Smooth muscle cell (in vitro differentiated cells): ENCODE data around the gene TMEM25. TPM values are rescaled to one million over a fixed set of nuclear protein-coding genes. Genes with fewer than 3 reads are reported as not detected.
"Not testable (repeated sequence)": the region's sequence is repeated elsewhere in the genome, so short reads cannot be mapped to it uniquely, and the experiment has no call there.

Experiments
- DNase-seq: peaks from one replicate; lab custom pipeline; 2025; ENCODE audit not compliant: unreplicated experiment; lab: John Stamatoyannopoulos, UW
- H2AFZ ChIP-seq: fragments of 200-600 bp; sonication (generic); 2 replicates; pipeline ENCODE4 v1.6.0; 2016; ENCODE audit warnings: antibody characterized with exemption, low read depth, mild to moderate bottlenecking
- H3F3A ChIP-seq: fragments of 200-600 bp; sonication (generic); 2 replicates; pipeline ENCODE4 v1.6.0; 2017; ENCODE audit warnings: antibody characterized with exemption, low read depth
- H3K27ac ChIP-seq: fragments of 200-600 bp; sonication (generic); 2 replicates; pipeline ENCODE4 v1.5.1; 2016; ENCODE audit warnings: low read depth, mild to moderate bottlenecking
- H3K27me3 ChIP-seq: fragments of 200-600 bp; sonication (generic); 2 replicates; pipeline ENCODE4 v1.6.1; 2016; ENCODE audit warnings: low read depth, mild to moderate bottlenecking
- H3K36me3 ChIP-seq: fragments of 200-600 bp; sonication (generic); 2 replicates; pipeline ENCODE4 v1.5.1; 2016; ENCODE audit warnings: low read depth
- H3K4me1 ChIP-seq: fragments of 200-600 bp; sonication (generic); 2 replicates; pipeline ENCODE4 v1.5.1; 2016; ENCODE audit warnings: low read depth
- H3K4me2 ChIP-seq: fragments of 200-600 bp; sonication (generic); 2 replicates; pipeline ENCODE4 v1.6.0; 2016; ENCODE audit warnings: mild to moderate bottlenecking
- H3K4me3 ChIP-seq: fragments of 200-600 bp; sonication (generic); 2 replicates; pipeline ENCODE4 v1.5.1; 2016; ENCODE audit warnings: mild to moderate bottlenecking
- H3K79me2 ChIP-seq: fragments of 200-600 bp; sonication (generic); 2 replicates; pipeline ENCODE4 v1.6.0; 2016; ENCODE audit warnings: low read depth, mild to moderate bottlenecking
- H3K9ac ChIP-seq: fragments of 200-600 bp; sonication (generic); 2 replicates; pipeline ENCODE4 v1.6.0; 2016; ENCODE audit warnings: low read depth
- H3K9me3 ChIP-seq: fragments of 200-600 bp; sonication (generic); replicated peaks from 2 replicates; pipeline ENCODE4 v1.5.1; 2016; ENCODE audit warnings: low read depth
- H4K20me1 ChIP-seq: fragments of 200-600 bp; sonication (generic); 2 replicates; pipeline ENCODE4 v1.6.0; 2016; ENCODE audit warnings: low read depth
- WGBS: methylation state at CpG from one replicate; pipeline ENCODE4 v1.1.7; 2016; ENCODE audit warnings: low lambda C conversion rate; 5-methylcytosine and 5-hydroxymethylcytosine counted together
- polyA plus RNA-seq: library from polyadenylated mRNA; unstranded; fragments of >200 nt; fragmentation: Nextera tagmentation; extraction: Ambion mirVana; gene quantifications from 2 replicates; pipeline ENCODE4 v1.2.1, GENCODE V29; 2016
- total RNA-seq: library from RNA; depleted of rRNA; stranded (reverse); fragments of >200 nt; gene quantifications from 2 replicates; pipeline ENCODE4 v1.2.3, GENCODE V29; 2014
- TF ChIP-seq, protein P1 (sequence below): fragments of 200-600 bp; sonication (generic); IDR thresholded peaks from 2 replicates; pipeline ENCODE4 v1.5.1; 2017; ENCODE audit warnings: borderline replicate concordance, mild to moderate bottlenecking, antibody characterized with exemption; ENCODE audit not compliant: insufficient read depth, poor library complexity, severe bottlenecking

Gene TMEM25
- total and polyA plus RNA-seq, 2 experiments from 2014 or later, result 23.9 to 48.1 TPM

DNA sequence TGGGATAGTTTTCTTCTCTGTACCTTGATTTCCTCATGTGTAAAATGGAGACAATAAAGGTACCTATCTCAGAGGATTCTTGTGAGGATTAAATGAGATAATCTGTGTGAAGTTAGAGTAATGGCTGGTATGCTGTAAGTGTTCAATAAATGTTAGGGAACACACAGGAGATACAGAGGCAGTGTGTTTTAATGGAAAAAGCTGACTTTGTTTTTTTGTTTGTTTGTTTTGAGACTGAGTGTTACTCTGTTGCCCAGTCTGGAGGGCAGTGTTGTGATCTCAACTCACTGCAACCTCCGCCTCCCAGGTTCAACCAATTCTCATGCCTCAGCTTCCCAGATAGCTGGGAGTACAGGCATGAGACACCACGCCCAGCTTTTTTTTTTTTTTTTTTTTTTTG, 38.7 kb downstream of the TMEM25 start:
- H2AFZ ChIP-seq, result no peak overlapping the region
- H3K4me1 ChIP-seq, result peaks cover 13% of the 10 kb centered on the region
- H3K79me2 ChIP-seq, result peaks cover 36% of the 10 kb centered on the region
- no peak overlapping the region for H3K9ac ChIP-seq
- TF ChIP-seq, protein P1, sequence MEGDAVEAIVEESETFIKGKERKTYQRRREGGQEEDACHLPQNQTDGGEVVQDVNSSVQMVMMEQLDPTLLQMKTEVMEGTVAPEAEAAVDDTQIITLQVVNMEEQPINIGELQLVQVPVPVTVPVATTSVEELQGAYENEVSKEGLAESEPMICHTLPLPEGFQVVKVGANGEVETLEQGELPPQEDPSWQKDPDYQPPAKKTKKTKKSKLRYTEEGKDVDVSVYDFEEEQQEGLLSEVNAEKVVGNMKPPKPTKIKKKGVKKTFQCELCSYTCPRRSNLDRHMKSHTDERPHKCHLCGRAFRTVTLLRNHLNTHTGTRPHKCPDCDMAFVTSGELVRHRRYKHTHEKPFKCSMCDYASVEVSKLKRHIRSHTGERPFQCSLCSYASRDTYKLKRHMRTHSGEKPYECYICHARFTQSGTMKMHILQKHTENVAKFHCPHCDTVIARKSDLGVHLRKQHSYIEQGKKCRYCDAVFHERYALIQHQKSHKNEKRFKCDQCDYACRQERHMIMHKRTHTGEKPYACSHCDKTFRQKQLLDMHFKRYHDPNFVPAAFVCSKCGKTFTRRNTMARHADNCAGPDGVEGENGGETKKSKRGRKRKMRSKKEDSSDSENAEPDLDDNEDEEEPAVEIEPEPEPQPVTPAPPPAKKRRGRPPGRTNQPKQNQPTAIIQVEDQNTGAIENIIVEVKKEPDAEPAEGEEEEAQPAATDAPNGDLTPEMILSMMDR, result no peak
- no peaks in the 10 kb centered on the region for H3K27me3 ChIP-seq
- WGBS, result 84% methylated on average over 2 of the region's 2 CpGs
- H3K9me3 ChIP-seq, result no peaks in the 10 kb centered on the region
- no peak overlapping the region for H3K4me3 ChIP-seq
- no peak for DNase-seq
- H3K4me2 ChIP-seq, result no peak overlapping the region
- H3F3A ChIP-seq, result no peaks in the 10 kb centered on the region
- H3K27ac ChIP-seq, result no peak overlapping the region
- H3K36me3 ChIP-seq, result no peaks in the 10 kb centered on the region
- H4K20me1 ChIP-seq, result peaks cover 16% of the 10 kb centered on the region

DNA sequence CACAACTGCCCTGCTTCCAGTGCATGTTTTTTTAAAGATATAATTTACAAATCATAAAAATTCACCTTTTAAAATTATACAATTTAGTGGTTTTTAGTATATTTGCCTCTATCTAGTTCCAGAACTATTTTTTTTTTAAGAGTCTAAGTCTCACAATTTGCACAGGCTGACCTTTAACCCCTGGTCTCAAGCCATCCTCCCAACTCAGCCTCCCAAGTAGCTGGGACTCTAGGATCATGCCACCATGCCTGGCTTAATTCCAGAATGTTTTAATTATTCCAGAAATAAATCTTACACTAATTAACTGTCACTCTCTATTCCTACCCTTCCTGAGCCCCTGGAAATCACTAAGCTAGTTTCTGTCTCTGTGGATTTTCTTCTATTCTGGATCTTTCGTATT, 39.8 kb downstream of the TMEM25 start:
- Histone ChIP-seq H3K36me3 (no peaks in the 10 kb centered on the region), H2AFZ (no peak overlapping the region)

DNA sequence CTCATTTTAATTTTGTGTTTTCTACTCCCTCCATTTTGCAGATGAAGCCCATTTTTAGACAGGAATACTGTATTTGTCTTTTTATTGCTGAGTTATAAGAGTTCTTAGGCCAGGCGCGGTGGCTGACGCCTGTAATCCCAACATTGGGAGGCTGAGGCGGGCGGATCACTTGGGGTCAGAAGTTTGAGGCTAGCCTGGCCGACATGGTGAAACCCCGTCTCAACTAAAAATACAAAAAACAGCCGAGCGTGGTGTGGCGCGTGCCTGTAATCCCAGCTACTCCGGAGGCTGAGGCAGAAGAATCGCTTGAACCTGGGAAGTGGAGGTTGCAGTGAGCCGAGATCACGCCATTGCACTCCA, 40.7 kb downstream of the TMEM25 start:
- H3K79me2 ChIP-seq, result peaks cover 56% of the 10 kb centered on the region
- H3K36me3 ChIP-seq, H3K27me3 ChIP-seq, H3F3A ChIP-seq, H3K9me3 ChIP-seq: not testable (repeated sequence)
- DNase-seq, result peak; percentile 6
- peaks cover 36% of the 10 kb centered on the region for H4K20me1 ChIP-seq
- 14% methylated on average over 15 of the region's 15 CpGs for WGBS
- peak overlapping the region; percentile 95 for H3K4me2 ChIP-seq
- H3K27ac ChIP-seq, result peak overlapping the region; percentile 99
- peak overlapping the region; percentile 100 for H3K9ac ChIP-seq
- H3K4me1 ChIP-seq, result peaks cover 27% of the 10 kb centered on the region
- H3K4me3 ChIP-seq, result peak overlapping the region; percentile 97
- peak overlapping the region; percentile 63 for H2AFZ ChIP-seq

More for the DNA sequence above, 39.8 kb downstream of the TMEM25 start:
- peaks cover 27% of the 10 kb centered on the region for H4K20me1 ChIP-seq
- DNase-seq, result no peak
- no peak overlapping the region for H3K9ac ChIP-seq
- no peaks in the 10 kb centered on the region for H3F3A ChIP-seq
- H3K4me3 ChIP-seq, result no peak overlapping the region
- TF ChIP-seq, protein P1, result no peak
- 97% methylated on average over 1 of the region's 1 CpG for WGBS
- H3K27me3 ChIP-seq, result no peaks in the 10 kb centered on the region
- H3K4me1 ChIP-seq, result peaks cover 24% of the 10 kb centered on the region
- peaks cover 47% of the 10 kb centered on the region for H3K79me2 ChIP-seq
- H3K27ac ChIP-seq, result no peak overlapping the region
- H3K4me2 ChIP-seq, result no peak overlapping the region
- no peaks in the 10 kb centered on the region for H3K9me3 ChIP-seq

DNA sequence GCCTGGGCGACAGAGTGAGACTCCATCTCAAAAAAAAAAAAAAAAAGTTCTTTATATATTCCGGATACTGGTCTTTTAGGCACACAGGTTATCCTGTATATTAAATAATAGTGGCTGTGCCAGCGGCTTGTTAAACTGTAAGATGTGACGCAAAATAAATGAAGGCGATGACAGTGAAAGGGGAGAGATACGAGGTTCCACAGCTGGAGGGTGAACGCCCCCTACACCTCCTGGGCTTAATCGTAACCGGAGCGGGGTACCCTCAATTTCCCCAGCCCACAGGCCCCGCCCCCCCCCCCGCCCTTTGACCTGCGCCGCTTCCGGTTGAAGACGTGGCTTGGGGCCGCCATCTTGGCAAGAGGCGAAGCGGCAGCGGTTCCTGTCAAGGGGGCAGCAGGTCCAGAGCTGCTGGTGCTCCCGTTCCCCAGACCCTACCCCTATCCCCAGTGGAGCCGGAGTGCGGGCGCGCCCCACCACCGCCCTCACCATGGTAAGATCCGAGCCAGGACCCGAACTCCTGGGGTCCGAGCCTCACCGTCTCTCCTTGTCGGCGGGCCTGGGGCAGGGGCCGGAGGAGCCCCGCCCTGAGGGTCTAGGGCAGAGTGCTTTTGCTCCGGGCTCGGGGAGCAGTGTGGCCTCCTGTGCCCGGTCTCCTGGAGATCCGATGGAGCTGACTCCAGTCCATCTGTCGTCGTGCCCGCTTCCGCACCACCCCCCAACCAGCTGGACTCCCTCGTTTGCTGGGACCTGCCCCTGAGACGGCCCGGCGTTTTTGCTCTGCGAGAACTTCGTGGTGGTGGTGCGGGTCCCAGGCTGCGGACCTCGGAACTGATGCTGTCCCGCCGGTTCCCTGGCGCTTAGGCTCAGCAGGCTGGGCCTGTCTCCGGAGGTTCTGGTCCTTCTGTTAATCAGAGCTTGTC, 41.3 kb downstream of the TMEM25 start, which contains the start of gene ARCN1:
Gene ARCN1 (plus strand): TSS at position 349 of the 920 bp plus-strand sequence. CDS start 139 bp downstream, at position 488.
- Histone ChIP-seq H2AFZ (peak within 1 kb of the TSS; percentile 63), H3K36me3 (no peaks in the 10 kb centered on the region), H3F3A (peaks cover 6% of the 10 kb centered on the region), H3K4me1 (peaks cover 30% of the 10 kb centered on the region), H3K27ac (peak within 1 kb of the TSS; percentile 99), H4K20me1 (peaks cover 43% of the 10 kb centered on the region), H3K4me2 (peak within 1 kb of the TSS; percentile 95), H3K27me3 (no peaks in the 10 kb centered on the region), H3K4me3 (peak within 1 kb of the TSS; percentile 97), H3K9ac (peak within 1 kb of the TSS; percentile 100), H3K9me3 (no peaks in the 10 kb centered on the region), H3K79me2 (peaks cover 62% of the 10 kb centered on the region)
- TF ChIP-seq, protein P1, result no peak
- WGBS, result under 1% methylated on average over 44 of the region's 55 CpGs
- DNase-seq, result peak; percentile 62
